Measurements from ENCODE around the gene SPNS2.

The SPNS2 gene

DNA sequence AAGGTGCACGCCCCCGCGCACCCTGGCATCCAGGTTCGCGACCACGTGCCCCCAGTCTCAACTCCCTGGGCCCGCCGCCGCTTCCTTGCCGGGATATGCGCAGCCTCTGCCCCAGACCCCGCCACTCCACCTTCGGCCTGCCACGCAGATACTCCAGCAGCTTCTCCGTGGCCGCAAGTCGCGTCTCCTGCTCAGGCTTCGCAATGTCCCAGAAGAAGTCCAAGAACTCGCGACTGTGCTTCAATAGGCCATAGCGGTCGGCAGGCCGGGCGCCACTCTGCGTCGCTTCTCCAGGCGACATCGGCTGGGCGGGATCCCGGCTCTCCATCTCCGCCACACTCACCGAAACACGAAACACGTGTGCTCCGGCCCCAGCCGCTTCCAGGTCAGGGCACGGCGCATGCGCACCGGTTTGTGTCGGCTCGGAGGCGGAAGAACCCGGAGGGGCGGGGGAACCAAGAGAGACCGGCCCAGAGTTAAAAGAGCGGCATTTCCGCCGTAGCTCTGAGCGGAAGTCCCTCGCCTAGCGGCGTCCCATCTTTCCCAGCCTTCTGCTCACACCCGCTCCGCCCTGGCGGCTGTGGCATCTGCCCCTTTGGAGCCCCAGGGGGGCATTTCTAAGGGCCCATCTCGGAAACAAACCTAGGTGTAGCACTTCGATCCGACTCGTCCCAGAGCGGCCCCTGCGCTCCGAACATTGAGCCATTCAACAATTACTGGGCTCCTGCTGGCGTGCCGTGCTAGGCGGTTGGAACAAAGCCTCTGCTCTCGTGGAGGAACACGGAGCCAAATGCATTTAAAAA lies 56.5 kb downstream of the SPNS2 start, which contains the start of gene MYBBP1A:
Gene MYBBP1A, minus strand, starts transcription at position 388 of the 803 bp plus-strand sequence. Its CDS starts 60 bp downstream, at position 328.
- Histone ChIP-seq H3K27ac (ENCODE audit: poor library complexity, severe bottlenecking) (peak within 1 kb of the TSS; percentile 26), H3K4me1 (ENCODE audit: insufficient read depth, poor library complexity, severe bottlenecking) (peaks cover 2% of the 10 kb centered on the region), H3K9me3 (ENCODE audit: severe bottlenecking) (no peaks in the 10 kb centered on the region), H3K36me3 (ENCODE audit: low read depth) (peaks cover 41% of the 10 kb centered on the region), H3K27me3 (ENCODE audit: insufficient read depth, poor library complexity, severe bottlenecking) (no peaks in the 10 kb centered on the region), H3K4me3 (ENCODE audit: severe bottlenecking) (peak within 1 kb of the TSS; percentile 68)
- TF ChIP-seq, protein P1, sequence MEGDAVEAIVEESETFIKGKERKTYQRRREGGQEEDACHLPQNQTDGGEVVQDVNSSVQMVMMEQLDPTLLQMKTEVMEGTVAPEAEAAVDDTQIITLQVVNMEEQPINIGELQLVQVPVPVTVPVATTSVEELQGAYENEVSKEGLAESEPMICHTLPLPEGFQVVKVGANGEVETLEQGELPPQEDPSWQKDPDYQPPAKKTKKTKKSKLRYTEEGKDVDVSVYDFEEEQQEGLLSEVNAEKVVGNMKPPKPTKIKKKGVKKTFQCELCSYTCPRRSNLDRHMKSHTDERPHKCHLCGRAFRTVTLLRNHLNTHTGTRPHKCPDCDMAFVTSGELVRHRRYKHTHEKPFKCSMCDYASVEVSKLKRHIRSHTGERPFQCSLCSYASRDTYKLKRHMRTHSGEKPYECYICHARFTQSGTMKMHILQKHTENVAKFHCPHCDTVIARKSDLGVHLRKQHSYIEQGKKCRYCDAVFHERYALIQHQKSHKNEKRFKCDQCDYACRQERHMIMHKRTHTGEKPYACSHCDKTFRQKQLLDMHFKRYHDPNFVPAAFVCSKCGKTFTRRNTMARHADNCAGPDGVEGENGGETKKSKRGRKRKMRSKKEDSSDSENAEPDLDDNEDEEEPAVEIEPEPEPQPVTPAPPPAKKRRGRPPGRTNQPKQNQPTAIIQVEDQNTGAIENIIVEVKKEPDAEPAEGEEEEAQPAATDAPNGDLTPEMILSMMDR (IDR thresholded peaks at IDR 0.05; ENCODE audit: poor library complexity, severe bottlenecking): peak; percentile 5
- DNase-seq (ENCODE audit: low spot score) (peak; percentile 94), ATAC-seq (ENCODE audit: low read depth) (peak; percentile 89)

- ATAC-seq (ENCODE audit: low read depth) (no peak), DNase-seq (ENCODE audit: low spot score) (peak; percentile 47)
- H3K27ac ChIP-seq (ENCODE audit: poor library complexity, severe bottlenecking): peak overlapping the region; percentile 26
- peaks cover 5% of the 10 kb centered on the region for H3K4me1 ChIP-seq (ENCODE audit: insufficient read depth, poor library complexity, severe bottlenecking)
- TF ChIP-seq, protein P1 (IDR thresholded peaks at IDR 0.05; ENCODE audit: poor library complexity, severe bottlenecking): no peak
- peaks cover 32% of the 10 kb centered on the region for H3K36me3 ChIP-seq (ENCODE audit: low read depth)
- no peaks in the 10 kb centered on the region for H3K27me3 ChIP-seq (ENCODE audit: insufficient read depth, poor library complexity, severe bottlenecking)
- H3K9me3 ChIP-seq (ENCODE audit: severe bottlenecking): no peaks in the 10 kb centered on the region
- peak overlapping the region; percentile 68 for H3K4me3 ChIP-seq (ENCODE audit: severe bottlenecking)
Observed at GRCh38 chr17:4555873-4556759, 57.4 kb downstream of the SPNS2 start.

DNA sequence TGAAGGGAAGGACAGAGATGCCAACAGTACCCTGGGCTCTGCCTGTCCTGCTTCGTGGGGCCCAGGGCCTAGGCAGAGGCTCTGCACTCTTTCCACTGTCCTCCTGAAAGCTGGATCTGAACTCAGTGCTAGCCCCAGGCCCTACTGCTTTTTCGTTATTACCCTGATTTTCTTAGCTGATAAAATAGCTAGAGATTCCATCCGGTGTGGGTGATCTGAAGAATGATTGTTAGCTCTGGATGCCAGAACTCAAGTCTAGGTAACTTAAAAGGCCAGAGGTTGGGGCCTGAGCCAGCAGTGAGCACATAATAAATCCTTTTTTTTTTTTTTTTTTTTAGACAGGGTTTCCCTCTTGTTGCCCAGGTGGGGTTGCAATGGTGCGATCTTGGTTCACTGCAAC lies 58.3 kb downstream of the SPNS2 start:
- peaks cover 5% of the 10 kb centered on the region for H3K4me1 ChIP-seq (ENCODE audit: insufficient read depth, poor library complexity, severe bottlenecking)
- H3K27ac ChIP-seq (ENCODE audit: poor library complexity, severe bottlenecking): no peak overlapping the region
- H3K27me3 ChIP-seq (ENCODE audit: insufficient read depth, poor library complexity, severe bottlenecking): no peaks in the 10 kb centered on the region
- H3K36me3 ChIP-seq (ENCODE audit: low read depth): peaks cover 23% of the 10 kb centered on the region
- no peaks in the 10 kb centered on the region for H3K9me3 ChIP-seq (ENCODE audit: severe bottlenecking)
- no peak for DNase-seq (ENCODE audit: low spot score)
- H3K4me3 ChIP-seq (ENCODE audit: severe bottlenecking): no peak overlapping the region
- no peak for ATAC-seq (ENCODE audit: low read depth)
- TF ChIP-seq, protein P1 (IDR thresholded peaks at IDR 0.05; ENCODE audit: poor library complexity, severe bottlenecking): no peak

- DNase-seq (ENCODE audit: low spot score): no peak
- Histone ChIP-seq H3K27ac (ENCODE audit: poor library complexity, severe bottlenecking) (no peak overlapping the region), H3K4me3 (ENCODE audit: severe bottlenecking) (no peak overlapping the region), H3K4me1 (ENCODE audit: insufficient read depth, poor library complexity, severe bottlenecking) (peaks cover 10% of the 10 kb centered on the region), H3K27me3 (ENCODE audit: insufficient read depth, poor library complexity, severe bottlenecking) (no peaks in the 10 kb centered on the region), H3K9me3 (ENCODE audit: severe bottlenecking) (no peaks in the 10 kb centered on the region), H3K36me3 (ENCODE audit: low read depth) (peaks cover 15% of the 10 kb centered on the region)
- ATAC-seq (ENCODE audit: low read depth): no peak
- TF ChIP-seq, protein P1 (IDR thresholded peaks at IDR 0.05; ENCODE audit: poor library complexity, severe bottlenecking): no peak
Observed at GRCh38 chr17:4557626-4558346, 59.1 kb downstream of the SPNS2 start.
